Naive thymus-derived CD8-positive, alpha-beta T cell (primary cell): ENCODE measurements around the gene MYD88. TPM values are rescaled to one million over a fixed set of nuclear protein-coding genes. Genes with fewer than 3 reads are reported as not detected.

ENCODE experiments used
- ATAC-seq, 2 donors: fragments of 150-1000 bp; cut with Tn5 transposase in 1 of 2; sonication (Bioruptor Pico), chemical (Tn5 transposase) in 1 of 2; 1 replicate in 1 of 2; 2 replicates in 1 of 2; pipeline ENCODE4 v1.10.0; 2021; ENCODE audit warnings: mild to moderate bottlenecking in 2 of 2, moderate library complexity in 2 of 2
- POLR2A ChIA-PET: fragments of 350-600 bp; sonication (Branson Sonifier 250); formaldehyde crosslinking; loops from one replicate; lab custom pipeline; 2021; ENCODE audit warnings: antibody characterized with exemption; lab: Charles Lee
- DNase-seq, 10 donors: peaks; one replicate each; pipeline versions ENCODE4 v3.0.0 to v3.0.0-alpha.2; 2020 to 2022
- H3K27ac Mint-ChIP-seq, 10 donors: one replicate each; pipeline ENCODE4 v1.8.0; 2020 to 2022; ENCODE audit warnings: mild to moderate bottlenecking in 10 of 10, mixed read lengths in 10 of 10, moderate library complexity in 4 of 10, inconsistent platforms in 1 of 10
- H3K27me3 Mint-ChIP-seq, 5 donors: one replicate each; pipeline ENCODE4 v1.8.0; 2021 to 2022; ENCODE audit warnings: mixed read lengths in 5 of 5
- H3K36me3 Mint-ChIP-seq, 3 donors: one replicate each; pipeline ENCODE4 v1.8.0; 2020 to 2022; ENCODE audit warnings: mixed read lengths in 3 of 3, mild to moderate bottlenecking in 2 of 3, inconsistent platforms in 1 of 3
- H3K4me1 Mint-ChIP-seq, 4 donors: one replicate each; pipeline ENCODE4 v1.8.0; 2021 to 2022; ENCODE audit warnings: mixed read lengths in 4 of 4
- H3K4me3 Mint-ChIP-seq, 10 donors: one replicate each; pipeline ENCODE4 v1.8.0; 2020 to 2022; ENCODE audit warnings: mild to moderate bottlenecking in 10 of 10, mixed read lengths in 10 of 10, moderate library complexity in 6 of 10, inconsistent platforms in 1 of 10
- H3K9me3 Mint-ChIP-seq, 9 donors: one replicate each; pipeline ENCODE4 v1.8.0; 2020 to 2022; ENCODE audit warnings: mixed read lengths in 9 of 9, mild to moderate bottlenecking in 3 of 9, inconsistent platforms in 1 of 9, moderate library complexity in 1 of 9
- polyA plus RNA-seq, 3 donors: library from polyadenylated mRNA; unstranded; fragments of 300-500 nt; fragmentation: Illumina TruSeq; gene quantifications; one replicate each; pipeline ENCODE4 v1.2.3, GENCODE V29; 2021
- total RNA-seq, 8 experiments: library from RNA in 2 of 8; stranded (reverse) in 2 of 8; gene quantifications; one replicate each; pipeline ENCODE4 v1.2.3 and lab custom pipeline; 2021 to 2026

The MYD88 gene
- total and polyA plus RNA-seq, 5 experiments from 2014 or later, result 40.6 to 73.9 (median 54.5) TPM

- peaks cover 0 to 4% (median 0%) of the 10 kb centered on the region in 3 donors for H3K36me3 Mint-ChIP-seq
- no peak for ATAC-seq
- no peak for DNase-seq
- peak overlapping the region; percentile 99 to 100 (median 100) for H3K27ac Mint-ChIP-seq
- peaks cover 21 to 40% (median 40%) of the 10 kb centered on the region in 4 donors for H3K4me1 Mint-ChIP-seq
- POLR2A ChIA-PET, result interaction anchor here (1.2 to 5.8 kb wide), 8 partner anchors 10 to 161 kb away, joined by 3 to 192 read pairs (median 6); partner anchors contain the start of genes ACAA1, DLEC1 and MYD88
- H3K27me3 Mint-ChIP-seq, result no peaks in the 10 kb centered on the region
- H3K9me3 Mint-ChIP-seq, result no peaks in the 10 kb centered on the region
- peak overlapping the region; percentile 88 to 97 (median 95) for H3K4me3 Mint-ChIP-seq
Observed at GRCh38 chr3:38163841-38164642, 25.6 kb downstream of the MYD88 start.

- POLR2A ChIA-PET, result interaction anchor here (1.0 to 5.8 kb wide), 11 partner anchors 10 to 332 kb away, joined by 3 to 192 read pairs (median 5); partner anchors contain the start of genes ACAA1, DLEC1, EXOG and MYD88
- H3K4me1 Mint-ChIP-seq, result peaks cover 21 to 45% (median 45%) of the 10 kb centered on the region in 4 donors
- H3K36me3 Mint-ChIP-seq, result peaks cover 0 to 4% (median 0%) of the 10 kb centered on the region in 3 donors
- no peak for DNase-seq
- H3K9me3 Mint-ChIP-seq, result no peaks in the 10 kb centered on the region
- H3K27me3 Mint-ChIP-seq, result no peaks in the 10 kb centered on the region
- H3K27ac Mint-ChIP-seq, result peak overlapping the region; percentile 99 to 100 (median 100)
- peak overlapping the region; percentile 88 to 97 (median 95) for H3K4me3 Mint-ChIP-seq
- ATAC-seq, result peak; percentile 17 to 35
Observed at GRCh38 chr3:38164643-38164951, 26.1 kb downstream of the MYD88 start.

GRCh38 chr3:38164952-38165721, 26.7 kb downstream of the MYD88 start, which contains the start of gene OXSR1:
OXSR1 (plus strand) TSS chr3:38165537; CDS start chr3:38165877, 340 bp downstream.
- DNase-seq (peak; percentile 91 to 99 (median 98)), ATAC-seq (peak; percentile 89)
- Mint-ChIP-seq H3K27ac (peak within 1 kb of the TSS; percentile 99 to 100 (median 100)), H3K9me3 (no peaks in the 10 kb centered on the region), H3K27me3 (no peaks in the 10 kb centered on the region), H3K4me3 (peak within 1 kb of the TSS; percentile 88 to 97 (median 95)), H3K4me1 (peaks cover 21 to 48% (median 47%) of the 10 kb centered on the region in 4 donors), H3K36me3 (peaks cover 0 to 4% (median 0%) of the 10 kb centered on the region in 3 donors)
- POLR2A ChIA-PET, result interaction anchor here (0.5 to 5.8 kb wide), 18 partner anchors 11 to 1171 kb away, joined by 3 to 192 read pairs (median 4); partner anchors contain the start of genes ACAA1, DLEC1, EXOG and MYD88

GRCh38 chr3:38165722-38166387, 27.4 kb downstream of the MYD88 start:
- H3K27ac Mint-ChIP-seq, result peak overlapping the region; percentile 91 to 100 (median 100)
- H3K9me3 Mint-ChIP-seq, result no peaks in the 10 kb centered on the region
- ATAC-seq (peak; percentile 0 to 7), DNase-seq (peak in 1 of 10 donors; percentile 67)
- H3K4me3 Mint-ChIP-seq, result peak overlapping the region; percentile 88 to 97 (median 95)
- peaks cover 0 to 4% (median 0%) of the 10 kb centered on the region in 3 donors for H3K36me3 Mint-ChIP-seq
- peaks cover 21 to 55% (median 54%) of the 10 kb centered on the region in 4 donors for H3K4me1 Mint-ChIP-seq
- H3K27me3 Mint-ChIP-seq, result no peaks in the 10 kb centered on the region
- POLR2A ChIA-PET, result interaction anchor here (0.5 to 5.8 kb wide), 15 partner anchors 13 to 986 kb away, joined by 3 to 192 read pairs (median 4); partner anchors contain the start of genes ACAA1, DLEC1, EXOG and MYD88

GRCh38 chr3:38167591-38167990, 29.1 kb downstream of the MYD88 start:
- Mint-ChIP-seq H3K9me3 (no peaks in the 10 kb centered on the region), H3K4me1 (peaks cover 26 to 72% (median 66%) of the 10 kb centered on the region in 4 donors), H3K4me3 (peak overlapping the region in 9 of 10 donors; percentile 52 to 96 (median 92)), H3K27ac (peak overlapping the region in 6 of 10 donors; percentile 5 to 100 (median 74)), H3K27me3 (no peaks in the 10 kb centered on the region), H3K36me3 (peaks cover 0 to 4% (median 0%) of the 10 kb centered on the region in 3 donors)
- DNase-seq (no peak), ATAC-seq (no peak)
- POLR2A ChIA-PET, result interaction anchor here (0.9 to 5.8 kb wide), 2 partner anchors 14 to 28 kb away, joined by 3 to 192 read pairs; partner anchors contain the start of genes ACAA1 and MYD88

GRCh38 chr3:38168151-38169026, 29.9 kb downstream of the MYD88 start:
- H3K27ac Mint-ChIP-seq, result peak overlapping the region in 5 of 10 donors; percentile 3 to 100 (median 32)
- POLR2A ChIA-PET, result interaction anchor here (5.8 kb wide), 1 partner anchor 29 kb away, joined by 192 read pairs; the partner anchor contains the start of genes ACAA1 and MYD88
- peak overlapping the region in 7 of 10 donors; percentile 11 to 96 (median 54) for H3K4me3 Mint-ChIP-seq
- ATAC-seq (no peak), DNase-seq (no peak)
- peaks cover 0 to 4% (median 0%) of the 10 kb centered on the region in 3 donors for H3K36me3 Mint-ChIP-seq
- peaks cover 26 to 80% (median 74%) of the 10 kb centered on the region in 4 donors for H3K4me1 Mint-ChIP-seq
- no peaks in the 10 kb centered on the region for H3K27me3 Mint-ChIP-seq
- no peaks in the 10 kb centered on the region for H3K9me3 Mint-ChIP-seq

- Mint-ChIP-seq H3K9me3 (no peaks in the 10 kb centered on the region), H3K27ac (peak overlapping the region in 4 of 10 donors; percentile 19 to 100 (median 47)), H3K36me3 (peaks cover 0 to 4% (median 0%) of the 10 kb centered on the region in 3 donors), H3K4me1 (peaks cover 31 to 86% (median 80%) of the 10 kb centered on the region in 4 donors), H3K4me3 (peak overlapping the region in 3 of 10 donors; percentile 5 to 45 (median 26)), H3K27me3 (no peaks in the 10 kb centered on the region)
- no peak for DNase-seq
- POLR2A ChIA-PET, result no interaction called here
- no peak for ATAC-seq
Observed at GRCh38 chr3:38169027-38169317, 30.5 kb downstream of the MYD88 start.

GRCh38 chr3:38170722-38171121, 32.3 kb downstream of the MYD88 start:
- ATAC-seq (no peak), DNase-seq (no peak)
- Mint-ChIP-seq H3K27ac (peak overlapping the region in 2 of 10 donors; percentile 16 to 65), H3K36me3 (peaks cover 0 to 4% (median 0%) of the 10 kb centered on the region in 3 donors), H3K4me1 (peaks cover 33 to 92% (median 84%) of the 10 kb centered on the region in 4 donors), H3K9me3 (no peaks in the 10 kb centered on the region), H3K27me3 (no peaks in the 10 kb centered on the region), H3K4me3 (no peak overlapping the region)
- POLR2A ChIA-PET, result no interaction called here

GRCh38 chr3:38171622-38172021, 33.2 kb downstream of the MYD88 start:
- Mint-ChIP-seq H3K9me3 (no peaks in the 10 kb centered on the region), H3K27me3 (no peaks in the 10 kb centered on the region), H3K4me3 (no peak overlapping the region), H3K36me3 (peaks cover 0 to 4% (median 0%) of the 10 kb centered on the region in 3 donors), H3K4me1 (peaks cover 29 to 90% (median 77%) of the 10 kb centered on the region in 4 donors), H3K27ac (no peak overlapping the region)
- ATAC-seq, result no peak
- no peak for DNase-seq
- POLR2A ChIA-PET, result no interaction called here

- Mint-ChIP-seq H3K27ac (peak overlapping the region; percentile 1 to 79 (median 52)), H3K4me3 (peak overlapping the region in 6 of 10 donors; percentile 0 to 34 (median 7)), H3K4me1 (peaks cover 20 to 80% (median 66%) of the 10 kb centered on the region in 4 donors), H3K9me3 (no peaks in the 10 kb centered on the region), H3K36me3 (peaks cover 0 to 9% (median 8%) of the 10 kb centered on the region in 3 donors), H3K27me3 (no peaks in the 10 kb centered on the region)
- no peak for DNase-seq
- ATAC-seq, result peak in 1 of 2 donors; percentile 33
- POLR2A ChIA-PET, result no interaction called here
Observed at GRCh38 chr3:38173834-38174418, 35.5 kb downstream of the MYD88 start.
